Measurements from ENCODE around the gene CHI3L2.

GRCh38 chr1:111238056-111238795 is 10.7 kb downstream of the CHI3L2 start:
- no peak for TF ChIP-seq CTCF (IDR thresholded peaks at IDR 0.05)
- no peak for TF ChIP-seq POLR2AphosphoS5 (IDR thresholded peaks at IDR 0.05)
- no peak for TF ChIP-seq EP300 (IDR thresholded peaks at IDR 0.05)
- no peak for TF ChIP-seq POLR2A (IDR thresholded peaks at IDR 0.05)
